Stimulated activated naive CD4-positive, alpha-beta T cell treated with Interleukin-2 at 50 U/mL for 16 hours (primary cell): ENCODE data around the gene RASSF3.
"Not testable (repeated sequence)": the region's sequence is repeated elsewhere in the genome, so short reads cannot be mapped to it uniquely, and the experiment has no call there.

Experiments used
- DNase-seq: peaks from one replicate; lab custom pipeline; 2025; lab: John Stamatoyannopoulos, UW

The RASSF3 gene

GRCh38 chr12:64610079-64610659 is at the start of gene RASSF3:
RASSF3 (plus strand) TSS chr12:64610495; CDS start chr12:64610633, 138 bp downstream.
- peak; percentile 63 for DNase-seq

- DNase-seq, result no peak
Measured at GRCh38 chr12:64561302-64562136, 48.8 kb upstream of the RASSF3 start.

- no peak for DNase-seq
Measured at GRCh38 chr12:64566122-64566521, 44.2 kb upstream of the RASSF3 start.

- no peak for DNase-seq
Measured at GRCh38 chr12:64566831-64567517, 43.3 kb upstream of the RASSF3 start.

- no peak for DNase-seq
Measured at GRCh38 chr12:64567570-64567969, 42.7 kb upstream of the RASSF3 start.

- no peak for DNase-seq
Measured at GRCh38 chr12:64568298-64568697, 42.0 kb upstream of the RASSF3 start.

- DNase-seq, result no peak
Measured at GRCh38 chr12:64569923-64570691, 40.2 kb upstream of the RASSF3 start.

- no peak for DNase-seq
Measured at GRCh38 chr12:64571411-64571810, 38.9 kb upstream of the RASSF3 start.

GRCh38 chr12:64572241-64572640 is 38.1 kb upstream of the RASSF3 start:
- DNase-seq, result no peak

GRCh38 chr12:64574837-64575236 is 35.5 kb upstream of the RASSF3 start:
- DNase-seq, result no peak

- no peak for DNase-seq
Measured at GRCh38 chr12:64577046-64577445, 33.2 kb upstream of the RASSF3 start.

GRCh38 chr12:64578566-64578965 is 31.7 kb upstream of the RASSF3 start:
- no peak for DNase-seq

- no peak for DNase-seq
Measured at GRCh38 chr12:64580681-64581080, 29.6 kb upstream of the RASSF3 start.

GRCh38 chr12:64582114-64582513 is 28.2 kb upstream of the RASSF3 start:
- no peak for DNase-seq

- DNase-seq, result no peak
Measured at GRCh38 chr12:64582862-64583261, 27.4 kb upstream of the RASSF3 start.

GRCh38 chr12:64583395-64583770 is 26.9 kb upstream of the RASSF3 start:
- not testable (repeated sequence) for DNase-seq

- DNase-seq, result no peak
Measured at GRCh38 chr12:64583771-64584421, 26.4 kb upstream of the RASSF3 start.

- no peak for DNase-seq
Measured at GRCh38 chr12:64585104-64585503, 25.2 kb upstream of the RASSF3 start.

GRCh38 chr12:64587447-64587846 is 22.8 kb upstream of the RASSF3 start:
- no peak for DNase-seq

- no peak for DNase-seq
Measured at GRCh38 chr12:64590183-64590582, 20.1 kb upstream of the RASSF3 start.

GRCh38 chr12:64595863-64596793 is 14.2 kb upstream of the RASSF3 start:
- no peak for DNase-seq
